Bronchial epithelial cell (primary cell): ENCODE results near the gene HCN2. TPM values are rescaled to one million over a fixed set of nuclear protein-coding genes. Genes with fewer than 3 reads are reported as not detected.

Experiments
- DNase-seq: peaks from one replicate; pipeline ENCODE4 v3.0.0-alpha.2; 2010; ENCODE audit warnings: low read depth
- FAIRE-seq: peaks from 2 replicates; lab custom pipeline; 2011; peaks lifted over from hg19 to GRCh38; lab: Jason Lieb, UNC
- H3K27me3 ChIP-seq: 2 replicates; pipeline ENCODE4 v1.5.1; 2011; ENCODE audit warnings: low read length; ENCODE audit not compliant: control insufficient read depth, insufficient read depth
- H3K36me3 ChIP-seq: 2 replicates; pipeline ENCODE4 v1.5.1; 2011; ENCODE audit warnings: low read length; ENCODE audit not compliant: control insufficient read depth, insufficient read depth
- H3K4me3 ChIP-seq: 2 replicates; pipeline ENCODE4 v1.5.1; 2011; ENCODE audit warnings: mild to moderate bottlenecking, low read depth, low read length, control low read depth
- total RNA-seq: library from RNA; depleted of rRNA; stranded (reverse); fragments of >200 nt; gene quantifications from 2 replicates; pipeline ENCODE4 v1.2.1, GENCODE V29; 2014
- TF ChIP-seq, protein P1 (sequence below): IDR thresholded peaks from 2 replicates; pipeline ENCODE4 v1.5.1; 2011; ENCODE audit warnings: mild to moderate bottlenecking, moderate library complexity, low read length, control low read depth, inconsistent platforms; ENCODE audit not compliant: insufficient read depth, severe bottlenecking

HCN2 gene
- total RNA-seq, 1 donor from 2014 or later, result under 0.01 TPM

DNA sequence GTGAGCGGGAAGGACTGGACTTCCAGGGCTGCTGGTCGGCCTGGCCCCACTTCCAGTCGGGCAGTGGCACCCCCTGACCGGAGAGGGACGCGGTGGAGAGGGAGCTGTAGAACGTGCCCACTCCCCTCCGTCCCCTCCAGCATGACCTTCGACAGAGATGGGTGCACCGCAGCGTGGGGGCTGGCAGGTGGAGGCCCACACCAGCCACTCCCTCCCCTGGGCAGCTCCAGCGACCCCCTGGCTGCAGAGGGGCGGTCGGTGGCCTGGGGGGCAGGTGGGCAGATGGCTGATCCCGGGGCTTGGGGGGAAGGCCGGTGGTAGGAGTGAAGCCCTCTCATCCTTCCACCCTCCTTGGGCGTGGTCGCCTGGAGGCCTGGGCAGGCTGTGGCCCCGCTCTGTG lies 2.4 kb downstream of the HCN2 start:
- no peaks in the 10 kb centered on the region for H3K36me3 ChIP-seq
- peaks cover 7% of the 10 kb centered on the region for H3K27me3 ChIP-seq
- FAIRE-seq, result no peak
- no peak overlapping the region for H3K4me3 ChIP-seq
- DNase-seq, result no peak
- TF ChIP-seq, protein P1, sequence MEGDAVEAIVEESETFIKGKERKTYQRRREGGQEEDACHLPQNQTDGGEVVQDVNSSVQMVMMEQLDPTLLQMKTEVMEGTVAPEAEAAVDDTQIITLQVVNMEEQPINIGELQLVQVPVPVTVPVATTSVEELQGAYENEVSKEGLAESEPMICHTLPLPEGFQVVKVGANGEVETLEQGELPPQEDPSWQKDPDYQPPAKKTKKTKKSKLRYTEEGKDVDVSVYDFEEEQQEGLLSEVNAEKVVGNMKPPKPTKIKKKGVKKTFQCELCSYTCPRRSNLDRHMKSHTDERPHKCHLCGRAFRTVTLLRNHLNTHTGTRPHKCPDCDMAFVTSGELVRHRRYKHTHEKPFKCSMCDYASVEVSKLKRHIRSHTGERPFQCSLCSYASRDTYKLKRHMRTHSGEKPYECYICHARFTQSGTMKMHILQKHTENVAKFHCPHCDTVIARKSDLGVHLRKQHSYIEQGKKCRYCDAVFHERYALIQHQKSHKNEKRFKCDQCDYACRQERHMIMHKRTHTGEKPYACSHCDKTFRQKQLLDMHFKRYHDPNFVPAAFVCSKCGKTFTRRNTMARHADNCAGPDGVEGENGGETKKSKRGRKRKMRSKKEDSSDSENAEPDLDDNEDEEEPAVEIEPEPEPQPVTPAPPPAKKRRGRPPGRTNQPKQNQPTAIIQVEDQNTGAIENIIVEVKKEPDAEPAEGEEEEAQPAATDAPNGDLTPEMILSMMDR, result no peak

DNA sequence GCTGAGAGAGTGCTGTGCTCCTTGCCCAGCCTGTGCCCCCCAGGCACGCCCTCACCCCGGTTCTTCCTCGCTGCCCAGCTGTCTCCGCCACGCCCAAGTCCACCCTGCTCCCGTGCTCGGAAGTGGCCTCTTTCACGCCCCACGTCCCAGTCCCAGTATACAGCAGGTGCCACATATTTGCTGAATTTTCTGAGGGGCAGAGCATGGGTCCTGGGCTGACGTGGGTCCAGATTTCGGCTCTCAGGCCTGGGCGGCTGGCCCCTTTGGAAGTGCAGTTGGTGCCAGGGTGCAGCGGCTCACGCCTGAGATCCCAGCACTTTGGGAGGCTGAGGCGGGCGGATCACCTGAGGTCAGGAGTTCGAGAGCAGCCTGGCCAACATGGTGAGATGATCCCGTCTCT lies 3.4 kb downstream of the HCN2 start:
- TF ChIP-seq, protein P1, result no peak

DNA sequence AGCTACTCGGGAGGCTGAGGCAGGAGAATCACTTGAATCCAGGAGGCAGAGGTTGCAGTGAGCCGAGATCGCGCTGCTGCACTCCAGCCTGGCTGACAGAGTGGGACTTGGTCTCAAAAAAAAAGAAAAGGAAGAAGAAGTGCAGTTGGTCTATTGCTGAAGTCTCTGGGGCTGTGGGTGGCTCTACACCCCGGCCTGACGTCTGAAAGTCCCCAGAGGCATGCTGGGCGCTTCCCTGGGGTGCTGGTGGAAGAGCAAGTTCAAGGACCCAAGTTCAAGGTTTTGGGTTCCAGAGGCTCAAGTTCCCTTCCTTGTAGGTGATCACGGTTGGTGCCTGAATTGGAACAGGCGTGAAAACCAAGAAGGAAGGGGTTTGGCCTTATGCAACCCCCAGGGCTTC lies 3.8 kb downstream of the HCN2 start:
- H3K36me3 ChIP-seq, result no peaks in the 10 kb centered on the region
- DNase-seq, result no peak
- H3K27me3 ChIP-seq, result peaks cover 7% of the 10 kb centered on the region
- TF ChIP-seq, protein P1, result no peak
- no peak overlapping the region for H3K4me3 ChIP-seq
- FAIRE-seq, result no peak

More for the DNA sequence above, 3.4 kb downstream of the HCN2 start:
- Histone ChIP-seq H3K4me3 (no peak overlapping the region), H3K36me3 (no peaks in the 10 kb centered on the region), H3K27me3 (peaks cover 7% of the 10 kb centered on the region)
- DNase-seq (no peak), FAIRE-seq (no peak)

DNA sequence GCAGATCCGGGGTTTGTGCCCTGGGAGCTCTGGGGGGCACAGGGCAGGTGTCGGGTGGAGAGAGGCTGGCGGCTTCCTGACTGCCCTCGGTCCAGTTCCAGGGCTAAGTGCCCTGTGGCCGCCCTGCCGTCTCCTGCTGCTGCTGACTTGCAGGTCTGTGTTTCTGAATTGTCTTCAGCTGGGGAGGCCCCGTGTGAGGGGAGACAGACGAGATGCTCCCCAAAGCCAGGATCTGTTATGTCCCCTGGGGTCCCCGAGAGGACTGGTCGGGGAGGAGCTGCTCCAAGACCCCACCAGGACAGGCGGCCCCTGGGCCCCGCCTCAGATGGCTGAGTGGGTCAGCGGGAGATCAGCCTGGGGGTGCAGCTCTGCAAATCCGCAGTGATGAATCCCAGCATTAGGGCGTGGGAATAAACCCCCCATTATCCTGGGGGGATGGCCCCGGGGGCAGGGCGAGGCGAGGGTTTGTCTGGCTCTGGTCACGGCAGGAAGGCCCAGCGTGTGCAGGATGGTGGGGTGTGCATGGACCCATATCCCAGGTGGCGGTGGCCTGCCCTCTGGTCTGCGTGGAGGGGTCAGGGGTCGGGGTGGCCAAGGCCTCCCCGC lies 4.7 kb downstream of the HCN2 start:
- TF ChIP-seq, protein P1, result no peak
- Histone ChIP-seq H3K4me3 (no peak overlapping the region), H3K27me3 (peaks cover 2% of the 10 kb centered on the region), H3K36me3 (no peaks in the 10 kb centered on the region)
- DNase-seq, result no peak
- no peak for FAIRE-seq

DNA sequence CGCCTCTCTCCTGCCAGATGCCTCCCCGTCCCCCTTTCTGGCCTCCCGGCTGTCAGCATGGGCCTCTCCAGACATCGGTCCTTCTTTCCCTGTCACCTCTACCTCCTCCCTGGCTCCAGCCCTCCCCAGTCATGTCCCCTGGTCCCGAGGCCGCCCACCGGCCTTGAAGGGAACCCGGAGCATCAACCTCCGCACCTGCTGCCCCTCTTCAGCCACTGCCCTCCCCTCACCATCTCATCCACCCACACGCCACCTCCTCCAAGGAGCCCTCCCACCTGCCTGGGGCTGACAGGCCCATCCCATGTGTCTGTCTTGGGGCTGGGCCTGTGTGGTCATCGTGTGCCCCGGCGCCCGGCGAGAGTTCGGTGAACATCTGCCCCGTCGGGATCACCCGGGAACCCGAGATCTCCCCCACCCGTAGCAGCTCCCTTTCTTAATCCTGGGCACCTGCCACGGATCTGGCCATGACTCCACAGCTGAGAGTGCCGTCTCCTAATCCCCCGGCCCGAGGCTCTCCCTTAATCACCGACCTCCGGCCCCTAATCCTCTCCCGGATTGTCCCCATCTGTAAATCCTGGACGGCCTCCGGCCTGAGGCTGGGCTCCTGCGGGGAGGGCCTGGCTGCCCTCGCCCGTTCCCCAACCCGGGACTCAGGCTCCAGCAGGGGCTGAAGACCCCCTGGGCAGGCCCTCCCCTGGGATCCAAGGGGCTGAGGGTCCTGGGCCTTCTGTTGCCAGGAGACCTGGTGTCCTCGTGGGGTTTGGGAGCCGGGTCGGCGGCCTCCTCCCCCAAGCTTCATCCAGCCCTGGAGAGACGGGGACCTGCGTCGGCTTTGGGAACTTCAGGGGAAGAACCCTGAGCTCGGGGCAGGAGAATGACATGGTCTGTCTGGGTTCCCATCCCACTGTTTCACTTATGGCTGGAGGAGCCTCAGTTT lies 5.9 kb downstream of the HCN2 start:
- H3K4me3 ChIP-seq, result no peak overlapping the region
- peaks cover 2% of the 10 kb centered on the region for H3K27me3 ChIP-seq
- no peak for FAIRE-seq
- no peak for DNase-seq
- no peaks in the 10 kb centered on the region for H3K36me3 ChIP-seq
- TF ChIP-seq, protein P1, result no peak
